GM21526 (cell line): ENCODE measurements around the gene DMBT1.

ENCODE experiments used
- ATAC-seq: cut with Tn5 transposase; IDR thresholded peaks from one replicate; pipeline ENCODE4 v1.9.1; 2021; ENCODE audit warnings: moderate library complexity; ENCODE audit not compliant: unreplicated experiment, low FRiP score

DMBT1 gene

DNA sequence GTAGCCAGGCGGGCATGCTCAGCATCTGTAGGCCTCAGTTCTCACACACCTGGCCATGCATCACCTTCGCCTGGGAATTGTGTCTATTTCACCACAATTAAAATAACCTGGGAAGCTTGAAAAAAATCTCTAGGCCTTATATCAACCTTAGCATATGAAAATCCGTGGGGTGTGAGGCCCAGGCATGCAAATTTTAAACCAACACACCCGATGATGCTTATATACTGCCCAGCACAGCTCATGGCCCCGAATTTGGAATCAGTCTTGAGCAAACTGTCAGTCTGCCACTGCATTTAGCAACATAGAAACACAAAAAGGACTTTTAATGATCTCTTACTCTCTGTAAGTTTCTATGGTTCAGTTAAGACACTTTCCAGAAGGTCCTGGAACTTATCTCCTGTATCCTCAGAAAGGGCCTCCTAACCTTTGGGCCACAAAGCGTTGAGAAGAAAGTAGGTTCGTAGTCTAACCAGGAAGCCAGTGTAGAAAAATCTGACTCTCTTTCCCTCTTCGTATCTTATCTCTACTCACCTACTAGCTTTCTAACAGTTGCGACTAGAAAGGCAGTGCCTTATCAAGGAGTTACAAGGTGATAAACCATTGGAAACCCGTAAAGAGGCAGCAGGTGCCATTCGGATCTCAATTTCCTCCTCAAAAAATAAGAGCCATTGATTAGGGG, 12.0 kb upstream of the DMBT1 start:
- ATAC-seq: no peak

DNA sequence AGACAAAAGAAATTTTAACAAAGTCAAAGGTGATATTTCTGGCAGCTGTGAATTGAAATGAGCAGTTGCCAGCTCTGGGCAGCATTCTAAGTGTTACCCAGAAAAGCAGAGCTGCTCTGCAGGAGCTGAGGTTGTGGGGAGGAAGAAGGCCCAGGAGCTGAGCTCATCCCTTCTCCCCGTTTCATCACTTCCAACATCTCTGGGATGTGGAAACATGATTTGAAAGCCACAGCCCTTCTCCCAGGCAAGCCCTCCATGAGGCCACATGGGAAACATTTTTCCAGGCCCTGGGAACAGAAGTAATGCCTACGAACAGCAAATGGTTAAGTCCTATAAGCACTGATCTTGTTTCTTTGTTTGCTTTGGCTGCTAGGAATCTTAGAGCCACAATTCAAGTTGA, 10.9 kb upstream of the DMBT1 start:
- ATAC-seq: no peak

DNA sequence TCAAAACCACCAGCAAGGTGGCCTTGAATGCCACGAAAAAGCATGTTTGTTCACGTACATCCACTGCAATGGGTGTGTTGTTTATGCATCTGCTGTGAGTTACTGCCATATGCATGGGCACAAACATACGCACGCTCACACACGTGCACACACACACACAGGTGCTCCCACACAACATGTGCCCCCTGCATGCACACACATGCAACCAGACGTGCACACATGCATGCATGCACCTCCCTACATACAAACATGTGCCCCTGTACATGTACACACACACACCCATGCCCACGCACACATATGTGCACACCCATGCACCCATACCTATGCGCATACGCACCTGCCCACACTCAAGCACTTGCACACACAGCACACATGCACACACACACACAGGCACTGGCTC, 10.1 kb upstream of the DMBT1 start:
- no peak for ATAC-seq

DNA sequence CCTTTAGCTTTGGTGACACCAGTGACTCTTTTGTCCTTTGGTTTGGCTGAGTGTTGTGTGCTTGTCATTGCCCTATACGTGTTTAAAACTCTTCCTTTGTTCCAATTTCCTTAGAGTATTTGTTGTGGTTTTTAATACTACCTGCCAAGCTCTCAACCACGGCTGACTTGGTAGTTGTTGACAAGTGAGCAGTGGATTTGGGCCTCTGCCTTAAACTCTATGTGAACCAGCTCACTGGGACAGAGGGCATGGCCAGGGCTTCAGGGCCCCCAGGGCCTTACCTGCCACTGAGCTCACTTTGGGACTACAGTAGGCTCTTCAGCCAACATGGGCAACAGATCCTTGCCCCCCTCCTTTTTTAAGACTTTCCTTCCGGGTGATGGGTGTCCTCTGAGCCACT, 9.6 kb upstream of the DMBT1 start:
- ATAC-seq: no peak

DNA sequence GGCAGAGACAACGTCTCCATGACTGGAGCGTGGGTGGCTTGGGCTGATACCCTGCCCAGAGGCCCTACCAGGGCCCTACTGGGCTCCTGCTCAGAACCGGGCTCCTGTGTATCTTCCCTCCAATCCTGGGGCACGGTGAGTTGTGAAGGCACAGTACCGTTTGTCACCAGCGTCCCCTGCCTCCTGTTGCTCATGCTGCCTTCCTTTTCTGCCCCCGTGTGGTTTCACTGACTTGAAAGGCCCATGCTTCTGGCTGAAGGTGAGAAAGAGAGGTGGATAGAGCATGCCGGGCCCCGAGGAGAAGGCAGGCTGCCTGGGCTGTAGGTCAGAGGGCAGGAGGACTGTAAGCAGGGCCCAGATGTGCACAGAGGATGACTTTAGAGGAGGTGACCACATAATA, 9.1 kb upstream of the DMBT1 start:
- ATAC-seq: no peak

DNA sequence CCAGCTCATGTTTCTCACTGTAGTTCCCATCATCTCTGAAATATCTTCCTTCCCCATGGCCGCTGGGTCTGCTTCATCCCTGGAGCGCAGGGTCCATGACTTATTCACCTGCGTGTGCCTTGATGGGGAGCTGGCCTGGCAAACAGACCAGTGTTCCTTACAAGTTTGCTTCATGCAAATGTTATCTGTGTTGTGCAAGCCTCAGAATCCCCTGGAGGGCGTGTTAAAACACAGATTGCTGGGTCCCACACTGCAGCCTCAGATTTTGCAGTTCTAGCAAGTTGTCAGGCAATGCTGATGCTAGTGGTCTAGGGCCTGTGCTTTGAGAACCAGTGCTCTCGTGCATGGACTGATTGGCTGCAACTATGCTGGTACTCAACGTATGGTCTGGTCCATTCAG, 7.2 kb upstream of the DMBT1 start:
- no peak for ATAC-seq

DNA sequence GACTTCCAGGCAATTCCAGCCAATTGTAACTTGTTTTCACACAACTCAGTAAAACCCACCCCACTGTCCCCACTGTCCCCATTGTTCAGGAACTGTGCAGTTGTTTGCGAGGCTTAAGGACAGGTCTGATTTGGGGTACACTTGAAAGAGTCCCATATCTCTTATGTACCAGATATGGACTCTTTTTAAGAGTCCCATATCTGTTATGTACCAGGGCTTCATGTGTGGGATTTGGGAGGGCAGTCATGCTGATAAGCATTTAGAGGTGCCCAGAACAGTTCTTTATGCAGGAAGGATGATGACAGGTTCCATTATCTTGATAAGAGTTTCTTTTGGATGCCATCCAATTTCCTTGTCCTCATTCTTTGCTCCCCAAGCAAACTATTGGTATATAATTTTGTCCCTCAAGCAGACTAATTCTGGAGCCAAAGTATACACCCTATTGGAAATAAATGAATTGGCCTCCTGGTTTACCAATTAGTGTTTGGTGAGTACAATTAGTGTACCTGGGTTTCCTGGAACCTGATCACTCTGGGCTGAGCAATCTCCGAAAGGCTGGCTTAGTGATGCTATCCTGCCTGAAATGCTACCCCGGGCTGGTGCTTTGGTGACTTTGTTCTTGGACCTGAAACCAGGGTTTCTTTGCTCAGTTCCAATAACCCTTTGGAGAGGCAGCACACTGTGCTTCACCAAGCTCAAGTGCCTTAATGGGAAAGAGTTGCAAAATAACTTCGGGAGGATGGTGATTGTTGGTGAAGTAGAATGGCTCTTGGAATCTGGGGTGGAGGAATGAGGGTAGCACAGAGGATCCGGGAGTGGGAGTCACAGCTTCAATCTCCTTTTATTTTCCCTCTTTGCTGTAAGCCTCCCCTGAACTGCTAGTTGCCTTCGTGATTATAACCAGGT, 6.2 kb upstream of the DMBT1 start:
- no peak for ATAC-seq

DNA sequence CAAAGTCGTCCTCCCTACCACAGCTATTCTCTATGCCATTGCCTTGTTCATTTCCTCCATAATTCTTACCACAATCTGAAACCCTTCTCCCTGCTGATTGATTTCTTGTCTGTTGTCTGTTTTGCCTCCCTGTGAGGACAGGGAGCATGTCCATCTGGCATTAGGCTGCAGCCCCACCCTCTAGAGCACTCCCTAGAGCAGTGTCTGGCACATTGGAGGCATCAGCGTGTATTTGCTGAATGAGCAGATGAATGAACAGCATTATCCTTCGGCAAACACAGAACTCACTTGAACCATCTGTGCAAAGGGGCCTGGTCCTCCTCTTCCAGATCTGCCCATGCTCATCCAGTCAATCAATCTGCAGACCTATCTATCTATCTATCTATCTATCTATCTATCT, 5.1 kb upstream of the DMBT1 start:
- ATAC-seq: no peak

DNA sequence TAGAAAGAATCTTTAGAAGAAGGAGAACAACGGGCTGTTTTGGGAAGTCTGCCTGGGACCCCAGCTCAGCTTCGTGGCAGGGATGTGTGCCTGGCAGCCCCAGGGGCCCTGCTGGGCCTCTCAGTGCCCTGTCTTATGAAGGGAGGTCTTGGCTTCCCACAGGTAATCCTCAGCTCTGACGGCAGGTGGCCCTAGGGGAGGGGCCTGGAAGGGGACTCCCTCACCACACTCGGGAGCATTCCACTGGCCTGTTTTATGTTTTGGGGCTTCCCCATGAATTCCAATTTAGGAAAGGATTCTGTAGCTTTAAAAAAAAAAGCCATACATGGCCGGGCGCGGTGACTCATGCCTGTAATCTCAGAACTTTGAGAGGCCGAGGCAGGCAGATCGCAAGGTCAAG, 3.0 kb upstream of the DMBT1 start:
- no peak for ATAC-seq

DNA sequence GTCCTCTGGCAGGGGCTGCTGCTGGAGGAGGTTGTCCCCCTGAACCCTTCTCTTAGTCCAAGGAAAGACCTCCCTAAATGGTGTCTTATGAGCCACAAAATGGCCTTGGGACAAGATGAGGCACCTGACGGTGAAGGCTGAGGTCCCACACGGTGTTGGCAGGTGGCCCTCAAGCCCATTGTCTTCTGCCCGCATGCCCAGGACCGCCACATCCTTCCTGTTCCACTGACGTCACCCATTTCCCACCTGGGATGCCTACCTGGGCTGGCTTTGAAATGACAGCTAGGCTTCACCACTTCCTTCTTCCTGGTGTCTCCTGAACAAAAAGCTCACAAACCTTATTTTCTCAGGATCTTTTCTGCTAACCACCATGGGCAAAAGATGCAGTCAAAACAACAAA, 2.1 kb upstream of the DMBT1 start:
- ATAC-seq: no peak

DNA sequence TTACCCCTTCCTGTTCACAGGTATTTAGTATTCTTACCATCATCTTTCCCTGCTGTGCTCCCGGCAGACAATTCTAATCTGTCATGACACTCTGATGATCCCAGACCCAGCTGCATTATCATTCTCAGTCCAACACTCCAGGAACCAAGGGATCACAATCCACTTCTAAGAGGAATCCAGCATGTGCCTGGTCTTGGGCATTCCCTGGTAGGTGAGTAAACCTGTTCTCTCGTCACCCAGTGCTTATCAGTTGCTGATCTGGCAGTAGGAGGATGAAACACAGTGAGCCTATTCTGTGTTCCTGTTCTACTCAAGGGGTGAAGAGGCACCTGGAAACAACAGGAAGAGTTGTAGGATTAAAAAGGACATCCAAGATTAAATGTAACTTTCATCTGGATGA, 1.3 kb upstream of the DMBT1 start:
- no peak for ATAC-seq

DNA sequence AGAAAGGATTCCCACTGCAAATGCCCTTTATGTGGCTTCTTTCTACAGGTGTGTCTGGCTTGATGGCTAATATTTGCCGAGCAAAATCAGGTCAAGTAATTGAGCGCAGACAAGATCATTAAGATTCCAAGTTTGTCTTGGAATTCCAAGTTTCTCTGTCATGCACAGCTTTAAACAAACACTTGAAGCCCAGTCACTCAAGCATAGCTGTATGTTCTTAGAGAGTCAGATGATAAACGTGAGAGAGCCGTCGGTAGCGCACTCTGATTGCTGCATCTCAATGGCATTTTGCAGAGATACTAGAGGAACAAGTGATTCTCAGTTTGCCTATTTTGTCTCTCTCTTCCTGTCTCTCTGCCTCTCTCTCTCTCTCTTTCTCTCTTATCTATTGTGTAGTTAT, 658 bp downstream of the DMBT1 start:
- no peak for ATAC-seq

DNA sequence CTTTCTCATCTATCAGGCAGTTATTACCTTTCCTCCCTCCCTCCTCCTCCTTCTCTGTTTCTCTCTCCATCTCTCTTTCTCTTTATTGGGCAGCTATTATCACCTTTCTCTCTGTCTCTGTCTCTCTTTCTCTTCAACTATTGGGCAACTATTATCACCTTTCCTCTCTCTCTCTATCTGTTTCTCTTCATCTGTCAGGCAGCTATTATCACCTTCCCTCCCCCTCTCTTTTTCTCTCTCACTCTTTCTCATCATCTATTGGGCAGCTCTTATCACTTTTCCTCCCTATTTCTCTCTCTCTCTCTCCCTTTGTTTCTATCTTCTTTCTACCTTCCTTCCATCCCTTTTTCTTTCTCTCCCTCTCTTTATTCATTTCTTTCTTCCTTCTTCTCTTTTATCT, 1.2 kb downstream of the DMBT1 start:
- no peak for ATAC-seq

DNA sequence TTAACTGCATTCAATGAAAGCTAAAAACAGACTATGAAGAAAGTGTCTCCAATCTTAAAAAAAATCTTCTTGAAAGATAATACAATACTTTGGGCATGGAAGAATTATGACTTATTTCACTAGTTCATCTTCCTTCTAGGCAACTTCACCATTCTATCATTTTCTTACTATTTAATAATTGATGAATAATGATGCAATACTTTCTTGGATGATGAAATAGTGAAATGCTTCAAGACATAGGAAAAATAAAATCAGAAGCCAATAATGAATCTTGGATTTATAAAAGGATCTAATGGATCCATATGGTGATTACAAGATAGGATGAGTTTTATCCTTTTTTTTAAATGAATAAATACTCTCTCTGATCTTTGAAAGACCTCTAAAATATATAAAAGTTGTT, 4.4 kb downstream of the DMBT1 start:
- ATAC-seq: no peak

DNA sequence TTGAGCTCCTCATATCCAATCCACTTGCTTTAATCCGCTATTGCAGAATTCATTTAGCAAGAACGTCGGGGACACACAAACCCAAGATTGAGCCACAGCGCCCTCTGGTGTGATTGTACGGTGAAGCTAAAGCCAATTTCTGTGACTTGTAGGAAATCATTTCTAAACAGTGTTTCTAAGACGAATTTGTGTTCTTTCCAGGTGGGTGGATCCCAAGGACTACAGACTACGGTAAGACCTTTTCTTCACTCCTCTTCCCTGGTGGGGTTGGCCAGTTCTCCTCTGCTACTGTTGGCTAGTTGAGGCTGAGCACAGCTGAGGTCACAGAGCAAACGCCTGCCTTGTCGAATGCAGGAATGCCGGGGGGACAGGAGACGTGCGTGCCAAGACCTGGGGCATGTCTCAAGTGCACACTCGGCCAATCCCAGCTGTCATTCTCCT, 5.2 kb downstream of the DMBT1 start:
- no peak for ATAC-seq

DNA sequence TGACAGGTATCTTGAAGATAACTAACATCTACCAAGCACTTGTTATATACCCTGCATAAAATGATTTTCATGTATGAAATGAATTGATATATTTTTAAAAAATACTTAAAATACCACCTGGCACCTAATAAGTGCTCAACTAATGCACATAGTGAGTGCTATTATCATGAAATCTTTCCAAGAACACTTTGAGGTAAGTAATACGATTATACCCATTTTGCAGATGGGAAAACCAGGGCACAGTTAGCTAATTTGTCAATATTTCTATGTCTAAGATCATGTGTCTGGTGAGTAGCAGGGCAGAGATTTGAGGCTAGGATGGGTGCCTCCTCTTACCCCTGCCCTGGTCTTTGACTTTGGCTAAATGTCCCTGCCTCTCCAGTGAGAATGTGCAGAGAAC, 6.1 kb downstream of the DMBT1 start:
- no peak for ATAC-seq

DNA sequence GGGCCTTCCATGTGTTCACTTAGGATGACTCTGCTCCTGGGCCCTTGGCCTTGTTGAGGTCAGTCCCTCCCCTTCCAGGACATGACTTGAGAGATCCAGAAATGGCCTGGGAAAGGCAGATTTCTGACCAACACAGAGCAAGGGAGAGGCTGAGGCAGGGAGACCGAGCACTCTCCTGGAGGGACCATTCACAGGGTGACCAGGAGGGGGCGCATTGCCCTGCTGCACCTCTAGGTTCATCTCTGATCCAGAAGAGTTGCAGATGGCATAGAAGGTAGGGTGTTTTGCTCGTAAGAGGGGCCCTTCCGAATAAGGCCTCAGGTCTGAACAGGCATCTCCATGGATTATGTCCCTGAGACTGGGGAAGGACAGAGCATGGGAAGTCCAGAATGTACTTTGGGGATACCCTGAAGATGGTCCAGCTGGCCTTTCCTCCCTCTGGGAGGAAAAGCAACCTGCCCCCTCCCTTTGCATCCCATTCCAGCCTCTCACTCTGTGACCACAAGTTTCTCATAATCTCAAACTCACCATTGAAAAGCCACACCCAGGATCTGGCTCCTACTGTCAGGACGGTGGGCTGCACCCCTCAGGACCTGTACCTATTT, 6.6 kb downstream of the DMBT1 start:
- ATAC-seq: peak; percentile 75

DNA sequence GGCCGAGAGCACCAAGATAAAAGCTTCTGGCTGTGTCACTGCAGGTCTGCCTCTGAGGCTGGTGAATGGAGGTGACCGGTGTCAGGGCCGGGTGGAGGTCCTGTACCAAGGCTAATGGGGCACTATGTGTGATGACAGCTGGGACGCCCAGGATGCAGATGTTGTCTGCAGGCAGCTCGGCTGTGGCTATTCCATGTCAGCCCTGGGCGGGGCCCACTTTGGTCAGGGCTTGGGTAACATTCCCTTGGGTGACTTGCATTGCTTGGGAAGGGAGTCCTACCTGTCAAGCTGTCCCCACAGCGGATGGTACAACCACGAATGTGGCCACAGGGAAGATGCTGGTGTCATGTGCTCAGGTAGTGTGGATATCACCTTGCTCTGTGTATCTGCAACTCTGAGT, 8.0 kb downstream of the DMBT1 start:
- ATAC-seq: no peak

DNA sequence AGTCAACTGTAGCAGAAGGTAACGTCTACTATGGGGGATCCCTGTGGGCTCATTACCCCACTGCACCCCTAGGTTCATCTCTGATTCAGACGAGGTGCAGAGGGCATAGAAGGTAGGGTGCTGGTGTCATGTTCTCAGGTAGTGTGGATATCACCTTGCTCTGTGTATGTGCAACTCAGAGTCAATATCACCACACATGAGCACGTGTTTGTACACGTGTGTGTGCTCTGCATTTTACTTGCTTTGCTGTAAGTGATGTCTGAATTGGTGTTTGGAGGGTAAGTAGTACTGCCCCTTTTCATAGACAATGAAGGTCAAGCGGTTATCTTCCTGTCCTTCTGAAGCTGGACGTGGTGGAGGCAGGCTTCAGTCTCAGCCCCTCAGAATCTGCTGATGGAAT, 10.4 kb downstream of the DMBT1 start:
- no peak for ATAC-seq

DNA sequence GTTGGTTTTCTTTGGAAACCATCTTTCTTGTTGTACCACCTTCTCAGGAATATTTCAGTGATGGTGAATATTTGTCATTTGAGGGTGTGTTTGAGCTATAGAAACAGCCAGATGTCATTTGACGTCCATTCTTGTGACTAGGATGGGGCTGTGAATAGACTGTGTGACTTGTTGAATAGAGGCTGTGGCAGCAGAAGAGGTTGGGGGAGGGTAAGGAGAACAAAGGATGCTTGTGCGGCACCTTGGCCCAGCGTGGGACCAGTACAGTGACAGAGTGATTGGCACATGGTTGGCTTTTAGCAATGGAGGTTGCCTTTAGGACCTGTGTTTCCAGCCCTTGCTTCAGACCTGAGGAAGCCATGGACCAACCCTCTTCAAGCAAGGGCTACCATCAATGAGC, 11.3 kb downstream of the DMBT1 start:
- no peak for ATAC-seq

DNA sequence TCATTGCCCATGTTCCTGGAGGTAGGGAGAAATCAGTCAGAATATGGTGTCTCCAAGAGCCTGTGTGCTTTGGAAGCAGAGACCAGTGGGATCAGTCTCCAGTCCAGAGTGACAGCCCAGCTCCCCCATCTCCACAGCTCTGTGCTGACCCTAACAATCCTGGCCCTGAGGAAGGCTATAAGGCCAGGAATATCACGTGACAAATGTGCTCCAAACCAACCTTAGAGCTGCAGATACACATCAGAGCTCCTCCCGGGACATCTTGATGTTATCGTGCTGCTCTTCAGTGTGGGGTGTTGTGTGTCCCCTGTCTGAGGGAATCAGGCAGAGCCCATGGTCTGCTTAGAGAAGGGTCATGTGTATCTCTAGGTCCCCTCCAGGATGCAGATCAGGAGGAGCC, 15.2 kb downstream of the DMBT1 start:
- ATAC-seq: no peak

DNA sequence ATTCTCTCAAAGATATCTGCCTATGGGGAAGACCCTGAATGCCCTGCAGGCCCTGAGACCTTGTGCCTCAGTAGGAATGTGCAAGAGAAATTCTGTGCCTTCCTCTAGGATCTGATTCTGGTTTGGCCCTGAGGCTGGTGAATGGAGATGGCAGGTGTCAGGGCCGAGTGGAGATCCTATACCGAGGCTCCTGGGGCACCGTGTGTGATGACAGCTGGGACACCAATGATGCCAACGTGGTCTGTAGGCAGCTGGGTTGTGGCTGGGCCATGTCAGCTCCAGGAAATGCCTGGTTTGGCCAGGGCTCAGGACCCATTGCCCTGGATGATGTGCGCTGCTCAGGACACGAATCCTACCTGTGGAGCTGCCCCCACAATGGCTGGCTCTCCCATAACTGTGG, 15.7 kb downstream of the DMBT1 start:
- ATAC-seq: no peak
